ENCODE data around the gene SGTA.

SGTA gene

DNA sequence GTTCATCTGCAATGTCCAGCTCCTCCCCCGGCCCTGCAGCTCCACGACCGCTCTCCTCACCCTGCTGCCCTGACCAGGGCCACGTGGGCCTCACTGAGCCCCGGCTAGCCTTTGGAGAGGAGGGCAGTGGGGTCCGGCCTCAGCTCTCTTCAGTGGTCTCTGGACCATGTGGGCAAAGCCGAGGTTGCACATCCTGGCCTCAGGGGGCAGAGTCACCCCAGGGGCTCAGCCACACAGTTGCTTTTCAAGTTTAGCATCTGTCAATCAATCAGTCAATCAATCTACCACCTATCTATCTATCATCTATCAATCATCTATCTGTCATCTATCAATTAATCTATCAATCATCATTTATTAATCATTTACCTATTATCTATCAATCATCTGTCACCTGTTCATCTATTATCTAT, 58.9 kb downstream of the SGTA start:
- ChIA-PET CTCF (interaction anchor here (1.2 to 1.5 kb wide), 2 partner anchors 76 to 226 kb away, joined by 3 to 4 read pairs; no protein-coding TSS in a partner anchor), POLR2A (no interaction called here)
- DNase-seq (ENCODE audit: extremely low spot score): no peak
- no peak for TF ChIP-seq CTCF (IDR thresholded peaks at IDR 0.05; ENCODE audit: control extremely low read depth, extremely low read depth, low read depth, missing control alignments)

DNA sequence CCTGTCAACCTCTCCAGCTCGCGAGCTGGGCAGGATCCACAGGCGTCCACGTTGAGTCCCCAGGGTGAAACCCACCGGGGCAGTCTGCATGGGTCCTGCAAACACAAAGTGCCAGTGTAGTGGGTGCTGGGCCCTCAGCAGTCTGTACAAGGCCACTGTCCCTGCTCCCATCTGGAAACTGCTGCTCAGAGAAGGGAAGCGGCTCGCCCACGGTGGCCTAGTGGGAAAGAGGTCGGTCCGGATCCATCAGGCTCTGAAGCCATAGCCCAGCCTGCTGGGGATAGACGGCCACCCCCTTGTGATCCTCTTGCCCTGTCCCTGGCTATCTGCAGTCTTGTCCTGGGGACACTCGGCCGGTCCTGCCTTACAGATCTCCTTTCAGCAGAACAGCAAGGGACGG, 59.3 kb downstream of the SGTA start:
- no peak for DNase-seq (ENCODE audit: extremely low spot score)
- POLR2A ChIA-PET: no interaction called here
- no peak for TF ChIP-seq CTCF (IDR thresholded peaks at IDR 0.05; ENCODE audit: control extremely low read depth, extremely low read depth, low read depth, missing control alignments)
- CTCF ChIA-PET: interaction anchor here (1.2 to 1.5 kb wide), 2 partner anchors 76 to 227 kb away, joined by 3 to 4 read pairs; no protein-coding TSS in a partner anchor

GRCh38 chr19:2723345-2723715, 59.7 kb downstream of the SGTA start:
- ChIA-PET CTCF (interaction anchor here (1.2 to 1.5 kb wide), 2 partner anchors 75 to 227 kb away, joined by 3 to 4 read pairs; no protein-coding TSS in a partner anchor), POLR2A (no interaction called here)
- no peak for TF ChIP-seq CTCF (IDR thresholded peaks at IDR 0.05; ENCODE audit: control extremely low read depth, extremely low read depth, low read depth, missing control alignments)
- no peak for DNase-seq (ENCODE audit: extremely low spot score)

DNA sequence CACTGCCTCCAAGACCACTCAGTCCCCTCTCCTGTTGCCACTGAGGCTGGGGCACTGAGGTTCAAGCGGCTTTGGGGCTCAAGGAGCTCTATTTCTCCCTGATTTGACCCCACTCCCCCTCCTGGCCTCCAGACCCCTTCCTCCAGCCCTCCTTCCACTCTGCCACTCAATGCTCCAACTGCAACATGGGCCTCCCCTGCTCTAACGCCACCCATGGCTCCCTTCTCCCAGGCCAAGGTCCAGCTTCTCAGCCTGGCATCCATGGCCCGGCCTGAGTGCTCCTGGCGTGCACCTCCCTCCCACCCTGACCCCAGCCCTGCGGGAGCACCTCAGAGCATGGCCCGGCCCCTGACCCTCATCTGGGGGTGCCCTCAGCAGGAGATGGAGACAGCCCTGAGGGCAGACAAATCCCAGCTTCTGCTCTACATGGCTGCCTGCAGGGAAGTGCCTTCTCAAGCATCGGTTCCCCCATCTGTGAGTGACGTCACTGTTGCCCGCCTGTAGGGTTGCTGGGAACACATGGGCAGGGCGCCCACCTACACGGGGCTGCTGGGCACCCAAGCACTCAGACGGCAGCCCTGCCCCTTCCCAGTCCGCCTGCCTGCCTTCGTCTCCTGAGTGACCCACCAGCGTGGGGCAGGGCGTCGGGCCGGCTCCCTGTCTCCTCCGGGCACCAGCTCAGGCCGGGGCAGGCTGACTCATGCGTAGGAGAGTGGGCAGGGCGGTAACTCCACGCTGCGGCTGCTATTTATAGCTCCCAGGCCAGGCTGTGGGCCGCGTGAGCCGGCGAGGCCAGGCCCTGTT, 60.3 kb downstream of the SGTA start:
- ChIA-PET CTCF (interaction anchor here (0.8 to 1.2 kb wide), 2 partner anchors 63 to 228 kb away, joined by 3 read pairs; no protein-coding TSS in a partner anchor), POLR2A (no interaction called here)
- no peak for DNase-seq (ENCODE audit: extremely low spot score)
- TF ChIP-seq CTCF (IDR thresholded peaks at IDR 0.05; ENCODE audit: control extremely low read depth, extremely low read depth, low read depth, missing control alignments): no peak

DNA sequence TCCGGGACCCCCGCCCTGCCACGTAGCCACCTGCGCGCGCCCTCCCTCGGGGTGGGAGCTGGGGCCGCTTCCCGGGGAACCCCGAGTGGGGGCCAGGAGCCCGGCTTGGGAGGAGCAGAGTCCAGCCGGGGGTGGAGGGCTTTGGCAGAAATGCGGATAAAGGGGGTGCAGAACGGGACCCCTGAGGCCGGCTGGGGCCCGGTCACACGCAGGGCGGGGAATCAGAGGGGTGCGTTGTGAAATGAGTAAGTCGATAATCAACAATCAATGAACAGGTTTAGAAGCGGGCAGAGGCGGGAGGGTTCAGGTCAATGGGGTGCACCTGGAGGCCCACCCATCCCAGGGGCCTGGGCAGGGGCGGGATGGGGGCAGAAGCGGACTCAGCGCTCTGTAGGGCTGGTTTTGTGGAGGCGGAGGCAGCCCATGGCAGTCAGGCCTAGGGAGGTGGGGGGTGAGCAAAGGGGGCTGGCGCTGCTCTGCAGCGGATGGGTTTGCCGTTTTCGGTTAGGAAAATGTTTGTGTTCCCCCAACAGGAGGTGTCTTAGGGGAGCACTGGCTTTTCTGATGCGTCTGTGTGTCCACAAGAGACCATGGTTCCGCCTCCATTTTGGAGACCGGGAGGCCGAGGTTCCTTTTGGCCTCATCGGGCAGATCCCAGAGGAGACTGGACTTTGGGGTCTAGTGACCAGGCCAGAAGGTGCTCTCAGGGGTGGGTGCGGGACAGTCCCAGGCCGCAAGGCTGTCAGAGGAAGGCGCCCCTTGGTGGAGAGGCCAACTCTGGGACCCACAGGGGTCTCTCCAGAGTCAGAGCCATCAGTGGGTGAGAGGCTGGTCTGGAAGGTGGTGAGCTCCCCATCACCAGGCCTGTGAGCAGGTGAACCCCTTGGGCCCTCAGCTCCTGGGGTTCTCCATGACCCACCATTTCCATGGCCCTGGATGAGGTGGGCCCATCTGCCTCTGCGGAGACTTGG, 61.2 kb downstream of the SGTA start:
- POLR2A ChIA-PET: no interaction called here
- CTCF ChIA-PET: interaction anchor here (0.8 kb wide), 1 partner anchor 62 kb away, joined by 3 read pairs; no protein-coding TSS in a partner anchor
- no peak for DNase-seq (ENCODE audit: extremely low spot score)
- TF ChIP-seq CTCF (IDR thresholded peaks at IDR 0.05; ENCODE audit: control extremely low read depth, extremely low read depth, low read depth, missing control alignments): no peak

- CTCF ChIA-PET: no interaction called here
These were observed 62.1 kb downstream of the SGTA start, which contains the start of gene DIRAS1 for GRCh38 chr19:2720777-2721569. DIRAS1 (minus strand) TSS chr19:2721372; CDS start chr19:2717806, 3,566 bp downstream.

More at GRCh38 chr19:2720777-2721569, 62.1 kb downstream of the SGTA start, which contains the start of gene DIRAS1:
- DNase-seq (ENCODE audit: extremely low spot score): no peak
- no peak for TF ChIP-seq CTCF (IDR thresholded peaks at IDR 0.05; ENCODE audit: control extremely low read depth, extremely low read depth, low read depth, missing control alignments)
- POLR2A ChIA-PET: no interaction called here
